Measurements from ENCODE around the gene LPIN3.
"Not testable (repeated sequence)": the region's sequence is repeated elsewhere in the genome, so short reads cannot be mapped to it uniquely, and the experiment has no call there.

LPIN3 gene

GRCh38 chr20:41340327-41341055 lies at the start of gene LPIN3:
Gene LPIN3, plus strand, starts transcription at chr20:41340821. Its CDS starts 4,983 bp downstream, at chr20:41345804.
- no peak for DNase-seq (ENCODE audit: low read depth)

- DNase-seq (ENCODE audit: low read depth), result no peak
Measured at GRCh38 chr20:41293269-41294037, 47.2 kb upstream of the LPIN3 start.

- no peak for DNase-seq (ENCODE audit: low read depth)
Measured at GRCh38 chr20:41299899-41300298, 40.7 kb upstream of the LPIN3 start.

- DNase-seq (ENCODE audit: low read depth), result no peak
Measured at GRCh38 chr20:41300383-41300782, 40.2 kb upstream of the LPIN3 start.

GRCh38 chr20:41300886-41301285 lies 39.7 kb upstream of the LPIN3 start:
- no peak for DNase-seq (ENCODE audit: low read depth)

- no peak for DNase-seq (ENCODE audit: low read depth)
Measured at GRCh38 chr20:41304002-41304401, 36.6 kb upstream of the LPIN3 start.

- DNase-seq (ENCODE audit: low read depth), result no peak
Measured at GRCh38 chr20:41304424-41305079, 36.1 kb upstream of the LPIN3 start.

GRCh38 chr20:41306061-41306727 lies 34.4 kb upstream of the LPIN3 start:
- no peak for DNase-seq (ENCODE audit: low read depth)

GRCh38 chr20:41307021-41307420 lies 33.6 kb upstream of the LPIN3 start:
- no peak for DNase-seq (ENCODE audit: low read depth)

GRCh38 chr20:41308290-41308711 lies 32.3 kb upstream of the LPIN3 start:
- DNase-seq (ENCODE audit: low read depth), result no peak

GRCh38 chr20:41308726-41309413 lies 31.8 kb upstream of the LPIN3 start:
- no peak for DNase-seq (ENCODE audit: low read depth)

- DNase-seq (ENCODE audit: low read depth), result no peak
Measured at GRCh38 chr20:41309817-41310216, 30.8 kb upstream of the LPIN3 start.

GRCh38 chr20:41312009-41312408 lies 28.6 kb upstream of the LPIN3 start:
- not testable (repeated sequence) for DNase-seq (ENCODE audit: low read depth)

GRCh38 chr20:41314386-41314785 lies 26.2 kb upstream of the LPIN3 start:
- DNase-seq (ENCODE audit: low read depth), result no peak

- DNase-seq (ENCODE audit: low read depth), result no peak
Measured at GRCh38 chr20:41316051-41316450, 24.6 kb upstream of the LPIN3 start.

GRCh38 chr20:41316602-41317545 lies 23.7 kb upstream of the LPIN3 start:
- no peak for DNase-seq (ENCODE audit: low read depth)

- no peak for DNase-seq (ENCODE audit: low read depth)
Measured at GRCh38 chr20:41317546-41318270, 22.9 kb upstream of the LPIN3 start, which contains the start of gene ZHX3. Gene ZHX3, minus strand, starts transcription at chr20:41317731. Its CDS starts 112,815 bp downstream, at chr20:41204916.

GRCh38 chr20:41318271-41318649 lies 22.4 kb upstream of the LPIN3 start:
- no peak for DNase-seq (ENCODE audit: low read depth)

GRCh38 chr20:41320441-41320840 lies 20.2 kb upstream of the LPIN3 start:
- DNase-seq (ENCODE audit: low read depth), result no peak

GRCh38 chr20:41320976-41321375 lies 19.6 kb upstream of the LPIN3 start:
- no peak for DNase-seq (ENCODE audit: low read depth)

All from non-pigmented ciliary epithelial cell (primary cell).